ENCODE data around the gene ALDH9A1.

DNA sequence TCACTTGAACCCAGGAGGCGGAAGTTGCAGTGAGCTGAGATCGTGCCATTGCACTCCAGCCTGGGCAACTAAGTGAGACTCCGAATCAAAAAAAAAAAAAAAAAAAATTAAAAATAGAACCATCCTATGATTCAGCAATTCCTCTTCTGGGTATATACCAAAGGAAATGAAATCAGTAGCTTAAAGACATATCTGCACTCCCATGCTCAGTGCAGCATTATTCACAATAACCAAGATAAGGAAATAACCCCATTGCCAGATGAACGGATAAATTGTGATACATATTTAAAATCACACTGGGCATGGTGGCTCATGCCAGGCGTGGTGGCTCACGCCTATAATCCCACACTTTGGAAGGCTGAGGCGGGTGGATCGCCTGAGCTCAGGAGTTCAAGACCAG, 23.8 kb downstream of the ALDH9A1 start:
- TF ChIP-seq SRF (IDR thresholded peaks at IDR 0.05; ENCODE audit: low read depth, low read length) (no peak), ZNF274 (IDR thresholded peaks at IDR 0.05; ENCODE audit: borderline replicate concordance, extremely low read depth, low read length) (no peak), SUZ12 (IDR thresholded peaks at IDR 0.05; ENCODE audit: low read length) (no peak), EZH2 (IDR thresholded peaks at IDR 0.05; ENCODE audit: low read depth, low read length, severe bottlenecking) (no peak)
- TF ChIP-seq, protein P1, sequence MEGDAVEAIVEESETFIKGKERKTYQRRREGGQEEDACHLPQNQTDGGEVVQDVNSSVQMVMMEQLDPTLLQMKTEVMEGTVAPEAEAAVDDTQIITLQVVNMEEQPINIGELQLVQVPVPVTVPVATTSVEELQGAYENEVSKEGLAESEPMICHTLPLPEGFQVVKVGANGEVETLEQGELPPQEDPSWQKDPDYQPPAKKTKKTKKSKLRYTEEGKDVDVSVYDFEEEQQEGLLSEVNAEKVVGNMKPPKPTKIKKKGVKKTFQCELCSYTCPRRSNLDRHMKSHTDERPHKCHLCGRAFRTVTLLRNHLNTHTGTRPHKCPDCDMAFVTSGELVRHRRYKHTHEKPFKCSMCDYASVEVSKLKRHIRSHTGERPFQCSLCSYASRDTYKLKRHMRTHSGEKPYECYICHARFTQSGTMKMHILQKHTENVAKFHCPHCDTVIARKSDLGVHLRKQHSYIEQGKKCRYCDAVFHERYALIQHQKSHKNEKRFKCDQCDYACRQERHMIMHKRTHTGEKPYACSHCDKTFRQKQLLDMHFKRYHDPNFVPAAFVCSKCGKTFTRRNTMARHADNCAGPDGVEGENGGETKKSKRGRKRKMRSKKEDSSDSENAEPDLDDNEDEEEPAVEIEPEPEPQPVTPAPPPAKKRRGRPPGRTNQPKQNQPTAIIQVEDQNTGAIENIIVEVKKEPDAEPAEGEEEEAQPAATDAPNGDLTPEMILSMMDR (IDR thresholded peaks at IDR 0.05; ENCODE audit: control extremely low read depth in 1 of 3, insufficient read depth in 1 of 3, low read depth in 1 of 3, low read length in 3 of 3), result no peak

Data from H1 (cell line).